ENCODE results near the gene L3MBTL2.
"Not testable (repeated sequence)": the region's sequence is repeated elsewhere in the genome, so short reads cannot be mapped to it uniquely, and the experiment has no call there.

Gene L3MBTL2

GRCh38 chr22:41204992-41205900, at the start of gene L3MBTL2:
L3MBTL2 (plus strand) TSS chr22:41205312; CDS start chr22:41205363, 51 bp downstream.
- peak; percentile 99 for DNase-seq (ENCODE audit: low spot score)

- no peak for DNase-seq (ENCODE audit: low spot score)
Measured at GRCh38 chr22:41157083-41157482, 48.0 kb upstream of the L3MBTL2 start.

- no peak for DNase-seq (ENCODE audit: low spot score)
Measured at GRCh38 chr22:41169157-41169556, 36.0 kb upstream of the L3MBTL2 start.

DNA sequence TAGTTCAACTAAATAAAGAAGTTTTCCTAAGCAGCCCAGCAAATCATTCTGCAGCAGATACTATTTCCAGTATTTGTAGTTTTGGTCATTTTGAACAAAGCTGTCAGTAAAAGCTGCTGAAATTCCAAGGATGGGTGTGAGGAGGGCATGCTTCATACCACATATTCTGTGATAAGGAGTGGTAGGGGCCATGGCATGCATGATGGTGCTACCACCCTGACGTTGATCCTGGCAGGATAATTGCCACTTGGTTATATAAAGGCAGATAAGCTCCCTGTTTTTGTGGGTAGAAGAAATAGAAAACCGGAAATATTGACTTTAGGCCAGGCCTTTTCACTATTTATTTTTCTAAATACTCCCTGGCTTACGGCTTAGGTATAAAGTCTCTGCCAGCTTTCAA, 33.1 kb upstream of the L3MBTL2 start:
- no peak for DNase-seq (ENCODE audit: low spot score)

DNA sequence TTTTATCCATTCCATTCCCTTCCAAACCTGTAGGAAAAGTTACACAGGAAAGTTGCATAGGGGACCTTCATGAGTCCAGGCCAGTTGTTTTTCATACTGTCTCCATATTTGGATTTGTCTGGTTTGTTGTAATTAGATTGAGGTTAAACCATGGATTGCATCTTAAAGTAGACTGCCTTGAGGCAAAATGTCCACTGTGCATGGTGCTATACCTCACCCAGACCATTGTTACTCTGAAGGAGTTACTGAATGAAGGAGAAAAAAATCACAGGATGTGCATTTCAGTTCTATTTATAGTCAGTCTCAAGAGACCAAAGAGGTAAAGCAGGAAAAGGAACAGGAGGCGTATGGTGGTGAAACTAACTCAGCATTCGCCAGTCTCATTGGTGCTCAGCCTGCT, 29.6 kb upstream of the L3MBTL2 start:
- peak; percentile 58 for DNase-seq (ENCODE audit: low spot score)

DNA sequence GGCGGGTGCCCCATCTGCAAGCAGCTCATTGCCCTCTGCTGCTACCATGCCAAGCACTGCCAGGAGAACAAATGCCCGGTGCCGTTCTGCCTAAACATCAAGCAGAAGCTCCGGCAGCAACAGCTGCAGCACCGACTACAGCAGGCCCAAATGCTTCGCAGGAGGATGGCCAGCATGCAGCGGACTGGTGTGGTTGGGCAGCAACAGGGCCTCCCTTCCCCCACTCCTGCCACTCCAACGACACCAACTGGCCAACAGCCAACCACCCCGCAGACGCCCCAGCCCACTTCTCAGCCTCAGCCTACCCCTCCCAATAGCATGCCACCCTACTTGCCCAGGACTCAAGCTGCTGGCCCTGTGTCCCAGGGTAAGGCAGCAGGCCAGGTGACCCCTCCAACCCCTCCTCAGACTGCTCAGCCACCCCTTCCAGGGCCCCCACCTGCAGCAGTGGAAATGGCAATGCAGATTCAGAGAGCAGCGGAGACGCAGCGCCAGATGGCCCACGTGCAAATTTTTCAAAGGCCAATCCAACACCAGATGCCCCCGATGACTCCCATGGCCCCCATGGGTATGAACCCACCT, 28.0 kb upstream of the L3MBTL2 start:
- DNase-seq (ENCODE audit: low spot score), result no peak

DNA sequence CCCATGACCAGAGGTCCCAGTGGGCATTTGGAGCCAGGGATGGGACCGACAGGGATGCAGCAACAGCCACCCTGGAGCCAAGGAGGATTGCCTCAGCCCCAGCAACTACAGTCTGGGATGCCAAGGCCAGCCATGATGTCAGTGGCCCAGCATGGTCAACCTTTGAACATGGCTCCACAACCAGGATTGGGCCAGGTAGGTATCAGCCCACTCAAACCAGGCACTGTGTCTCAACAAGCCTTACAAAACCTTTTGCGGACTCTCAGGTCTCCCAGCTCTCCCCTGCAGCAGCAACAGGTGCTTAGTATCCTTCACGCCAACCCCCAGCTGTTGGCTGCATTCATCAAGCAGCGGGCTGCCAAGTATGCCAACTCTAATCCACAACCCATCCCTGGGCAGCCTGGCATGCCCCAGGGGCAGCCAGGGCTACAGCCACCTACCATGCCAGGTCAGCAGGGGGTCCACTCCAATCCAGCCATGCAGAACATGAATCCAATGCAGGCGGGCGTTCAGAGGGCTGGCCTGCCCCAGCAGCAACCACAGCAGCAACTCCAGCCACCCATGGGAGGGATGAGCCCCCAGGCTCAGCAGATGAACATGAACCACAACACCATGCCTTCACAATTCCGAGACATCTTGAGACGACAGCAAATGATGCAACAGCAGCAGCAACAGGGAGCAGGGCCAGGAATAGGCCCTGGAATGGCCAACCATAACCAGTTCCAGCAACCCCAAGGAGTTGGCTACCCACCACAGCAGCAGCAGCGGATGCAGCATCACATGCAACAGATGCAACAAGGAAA, 27.3 kb upstream of the L3MBTL2 start:
- no peak for DNase-seq (ENCODE audit: low spot score)

GRCh38 chr22:41178425-41178975, 26.6 kb upstream of the L3MBTL2 start:
- DNase-seq (ENCODE audit: low spot score), result no peak

DNA sequence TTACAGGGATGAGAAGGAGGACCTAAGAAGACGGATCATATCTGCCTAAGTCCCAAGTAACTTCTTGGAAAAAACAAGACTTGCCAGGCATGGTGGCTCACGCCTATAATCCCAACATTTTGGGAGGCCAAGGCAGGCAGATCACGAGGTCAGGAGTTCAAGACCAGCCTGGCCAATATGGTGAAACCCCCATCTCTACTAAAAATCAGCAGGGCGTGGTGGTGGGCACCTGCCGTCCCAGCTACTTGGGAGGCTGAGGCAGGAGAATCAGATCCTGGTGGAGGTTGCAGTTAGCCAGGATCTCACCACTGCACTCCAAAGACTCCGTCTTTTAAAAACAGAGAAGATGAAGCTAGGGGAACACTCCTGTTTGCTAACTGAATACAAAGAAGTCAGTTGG, 24.8 kb upstream of the L3MBTL2 start:
- not testable (repeated sequence) for DNase-seq (ENCODE audit: low spot score)

GRCh38 chr22:41180926-41181325, 24.2 kb upstream of the L3MBTL2 start:
- no peak for DNase-seq (ENCODE audit: low spot score)

DNA sequence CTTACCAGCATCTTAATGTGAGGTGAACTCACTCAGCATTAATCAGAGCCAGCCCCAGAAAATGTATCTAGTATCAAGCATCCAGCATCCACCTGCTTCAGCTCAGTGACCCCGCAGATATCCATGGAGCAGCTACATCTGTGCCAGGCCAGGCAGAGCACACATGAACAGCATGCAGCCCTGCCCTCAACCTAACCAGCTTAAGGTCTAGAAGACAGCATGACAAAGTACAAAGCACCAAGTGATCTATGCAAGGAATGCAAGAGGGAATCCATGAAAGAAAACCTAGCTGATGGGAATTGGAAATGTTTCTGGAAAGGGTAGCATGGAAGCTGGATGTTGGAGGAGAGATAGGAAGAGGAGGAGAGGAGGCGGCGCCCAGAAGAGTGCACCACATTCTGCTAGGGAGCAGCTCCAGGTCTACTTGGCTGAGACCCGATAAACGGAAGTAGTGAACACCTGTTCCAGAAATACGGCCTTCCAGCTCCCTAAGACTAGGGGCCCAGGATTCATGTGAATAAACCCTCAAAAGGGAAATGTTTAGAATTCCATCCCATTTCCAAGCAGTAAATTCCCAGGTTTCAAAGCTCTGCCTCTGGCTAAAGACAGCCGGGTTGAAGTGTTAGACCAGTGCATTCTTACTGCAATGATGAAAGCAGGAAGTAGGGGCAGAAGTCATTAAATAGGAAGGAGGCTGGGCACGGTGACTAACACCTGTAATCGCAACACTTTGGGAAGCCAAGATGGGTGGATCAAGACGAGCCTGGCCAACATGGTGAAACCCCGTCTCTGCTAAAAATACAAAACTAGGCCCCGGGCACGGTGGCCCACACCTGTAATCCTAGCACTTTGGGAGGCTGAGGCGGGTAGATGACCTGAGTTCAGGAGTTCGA, 23.5 kb upstream of the L3MBTL2 start:
- DNase-seq (ENCODE audit: low spot score), result no peak

DNA sequence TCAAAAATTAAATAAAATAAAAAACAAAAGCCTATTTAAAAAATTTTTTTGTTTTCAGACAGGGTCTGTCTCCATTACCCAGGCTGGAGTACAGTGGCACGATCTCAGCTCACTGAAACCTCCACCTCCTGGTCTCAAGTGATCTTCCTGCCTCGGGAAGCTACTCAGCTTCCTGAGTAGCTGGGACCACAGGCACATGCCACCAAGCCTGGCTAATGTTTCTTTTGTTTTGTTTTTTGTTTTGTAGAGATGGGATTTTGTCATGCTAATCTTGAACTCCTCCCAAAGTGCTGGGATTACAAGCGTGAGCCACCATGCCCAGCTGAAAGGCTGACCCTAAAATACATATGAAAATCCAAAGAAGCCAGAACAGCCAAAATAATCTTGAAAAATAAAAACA, 20.4 kb upstream of the L3MBTL2 start:
- DNase-seq (ENCODE audit: low spot score), result no peak

GRCh38 chr22:41191467-41191866, 13.6 kb upstream of the L3MBTL2 start:
- DNase-seq (ENCODE audit: low spot score), result no peak

DNA sequence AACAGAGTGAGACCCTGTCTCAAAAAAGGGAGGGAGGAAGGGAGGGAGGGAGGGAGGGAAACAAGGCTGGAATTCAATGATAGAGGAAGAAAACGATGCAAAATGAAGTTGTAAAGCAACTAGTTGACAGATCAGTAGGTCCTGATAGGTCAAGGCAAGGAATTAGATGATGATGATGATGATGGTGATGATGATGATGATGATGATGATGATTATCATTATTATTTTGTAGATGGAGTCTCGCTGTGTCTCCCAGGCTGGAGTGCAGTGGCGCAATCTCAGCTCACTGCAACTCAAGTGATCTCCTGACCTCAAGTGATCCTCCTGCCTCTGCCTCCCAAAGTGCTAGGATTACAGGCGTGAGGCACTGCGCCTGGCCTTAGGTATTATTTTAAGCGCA, 11.3 kb upstream of the L3MBTL2 start:
- no peak for DNase-seq (ENCODE audit: low spot score)

GRCh38 chr22:41197038-41197972, 7.8 kb upstream of the L3MBTL2 start:
- peak; percentile 76 for DNase-seq (ENCODE audit: low spot score)

DNA sequence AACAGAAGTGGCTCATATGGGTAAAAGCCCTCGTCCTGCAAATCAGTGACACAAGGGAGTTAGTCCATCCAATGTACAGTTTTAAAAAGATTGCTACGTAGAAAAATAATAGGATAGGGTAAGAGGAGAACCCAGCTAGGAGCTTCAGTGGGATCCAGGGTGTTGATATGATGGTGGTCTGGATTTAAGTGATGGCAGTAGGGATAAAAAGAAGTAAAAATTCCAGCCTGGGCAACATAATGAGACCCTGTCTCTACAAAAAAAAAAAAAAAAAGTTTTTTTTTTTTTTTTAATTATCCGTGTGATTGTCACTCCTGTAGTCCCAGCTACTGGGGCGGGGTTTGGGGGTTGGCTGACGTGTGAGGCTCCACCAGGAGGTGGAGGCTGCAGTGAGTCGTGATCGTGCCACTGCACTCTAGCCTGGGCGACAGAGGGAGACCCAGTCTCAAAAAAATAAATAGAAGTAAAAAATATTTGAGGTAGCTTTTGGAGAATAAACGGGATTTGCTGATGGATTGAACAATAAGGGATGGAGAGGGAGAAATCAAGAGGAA, 7.0 kb upstream of the L3MBTL2 start:
- no peak for DNase-seq (ENCODE audit: low spot score)

DNA sequence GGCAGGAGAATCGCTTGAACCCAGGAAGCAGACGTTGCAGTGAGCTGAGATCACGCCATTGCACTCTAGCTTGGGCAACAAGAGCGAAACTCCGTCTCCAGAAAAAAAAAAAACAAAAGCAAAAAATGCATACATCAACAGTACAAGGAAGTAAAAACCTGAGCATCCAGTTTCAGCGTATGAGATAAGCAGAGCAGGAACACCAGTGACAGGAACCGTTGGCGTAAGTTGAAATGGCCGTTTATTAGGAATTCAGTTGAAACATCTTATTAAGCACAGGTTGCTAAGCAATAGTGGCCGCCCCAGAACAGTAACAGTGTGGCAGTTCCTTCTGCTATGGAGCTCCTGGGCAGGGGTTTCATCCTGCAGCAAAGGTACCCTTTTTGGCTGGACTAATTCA, 4.0 kb upstream of the L3MBTL2 start:
- DNase-seq (ENCODE audit: low spot score), result no peak

GRCh38 chr22:41203118-41203517, 2.0 kb upstream of the L3MBTL2 start:
- no peak for DNase-seq (ENCODE audit: low spot score)

DNA sequence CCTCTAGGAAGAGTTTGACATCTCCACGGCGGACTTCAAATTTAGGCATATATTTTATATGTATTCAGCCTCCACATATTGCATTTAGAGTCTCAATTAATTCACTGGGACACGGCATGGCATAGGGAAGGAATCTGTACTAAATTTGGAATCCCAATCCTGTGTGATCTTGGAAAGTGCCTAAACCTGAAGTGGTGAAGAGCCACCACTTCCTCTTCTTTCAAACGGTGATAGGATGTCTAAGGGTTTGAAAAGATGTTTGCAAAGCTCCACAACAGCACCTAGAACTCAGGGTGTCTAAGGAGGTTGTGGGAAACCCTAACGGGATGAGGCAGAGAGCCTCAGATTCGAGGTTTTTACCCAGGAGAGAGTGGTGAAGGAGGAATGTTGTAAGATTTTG, 1.0 kb upstream of the L3MBTL2 start:
- DNase-seq (ENCODE audit: low spot score), result no peak

GRCh38 chr22:41206719-41207118, 1.6 kb downstream of the L3MBTL2 start:
- DNase-seq (ENCODE audit: low spot score), result no peak

Measured in COLO829 (cell line).